Suprapubic skin (tissue), 4 donors: Measurements from ENCODE around the gene ARHGEF7. TPM values are rescaled to one million over a fixed set of nuclear protein-coding genes. Genes with fewer than 3 reads are reported as not detected.

ENCODE experiments used
- DNase-seq, 2 donors: peaks; one replicate each; pipeline ENCODE4 v3.0.0-alpha.2; 2019; ENCODE audit warnings: low spot score in 2 of 2
- H3K27ac ChIP-seq: fragments of 200-600 bp; sonication (generic); one replicate; pipeline ENCODE4 v1.5.1; 2019
- H3K27me3 ChIP-seq: fragments of 200-600 bp; sonication (generic); one replicate; pipeline ENCODE4 v1.5.1; 2019
- H3K36me3 ChIP-seq: fragments of 200-600 bp; sonication (generic); one replicate; pipeline ENCODE4 v1.5.1; 2019
- H3K4me1 ChIP-seq: fragments of 200-600 bp; sonication (generic); one replicate; pipeline ENCODE4 v1.5.1; 2019
- H3K4me3 ChIP-seq: fragments of 200-600 bp; sonication (generic); one replicate; pipeline ENCODE4 v1.5.1; 2019; ENCODE audit warnings: mild to moderate bottlenecking
- H3K9me3 ChIP-seq: fragments of 200-600 bp; sonication (generic); one replicate; pipeline ENCODE4 v1.5.1; 2019
- CTCF ChIP-seq, 2 donors: fragments of 200-600 bp in 1 of 2; fragments of 450-650 bp in 1 of 2; sonication (generic) in 1 of 2; IDR thresholded peaks; one replicate each; pipeline ENCODE4 v1.5.1; 2016 to 2019; ENCODE audit warnings: antibody characterized with exemption in 2 of 2, mild to moderate bottlenecking in 1 of 2, moderate library complexity in 1 of 2
- EP300 ChIP-seq: sonication (generic); formaldehyde crosslinking; IDR thresholded peaks from one replicate; pipeline ENCODE4 v1.6.1; 2017; ENCODE audit warnings: antibody characterized with exemption
- POLR2A ChIP-seq, 2 donors: fragments of 450-650 bp; IDR thresholded peaks; one replicate each; pipeline ENCODE4 v1.6.1; 2017; ENCODE audit warnings: antibody characterized with exemption in 2 of 2, mild to moderate bottlenecking in 2 of 2, moderate library complexity in 2 of 2
- POLR2AphosphoS5 ChIP-seq, 3 donors: sonication (generic); formaldehyde crosslinking; IDR thresholded peaks; one replicate each; pipeline ENCODE4 v1.6.1; 2017; ENCODE audit warnings: antibody characterized with exemption in 3 of 3
- WGBS: methylation state at CpG from one replicate; pipeline ENCODE4 v1.1.5; 2018; 5-methylcytosine and 5-hydroxymethylcytosine counted together
- total RNA-seq, 4 donors: library from RNA; depleted of rRNA; stranded (reverse); fragments of >200 nt; gene quantifications; one replicate each; pipeline ENCODE4 v1.1.0, GENCODE V29; 2016

Gene ARHGEF7
- total RNA-seq, 4 donors from 2014 or later = 72.1 to 210 (median 99.6) TPM

- DNase-seq = no peak
- Histone ChIP-seq H3K4me3 (no peak overlapping the region), H3K4me1 (no peaks in the 10 kb centered on the region), H3K27ac (no peak overlapping the region), H3K27me3 (no peaks in the 10 kb centered on the region), H3K9me3 (no peaks in the 10 kb centered on the region), H3K36me3 (no peaks in the 10 kb centered on the region)
- TF ChIP-seq POLR2AphosphoS5 (IDR thresholded peaks at IDR 0.05) = no peak
- TF ChIP-seq EP300 = no peak
- no peak for TF ChIP-seq CTCF (IDR thresholded peaks at IDR 0.05)
- TF ChIP-seq POLR2A (IDR thresholded peaks at IDR 0.05) = no peak
- no CpG with 5 or more reads among the region's 7 CpGs for WGBS
These were observed 207.8 kb downstream of the ARHGEF7 start for GRCh38 chr13:111322916-111323331.

GRCh38 chr13:111323549-111323948 lies 208.4 kb downstream of the ARHGEF7 start:
- Histone ChIP-seq H3K4me1 (no peaks in the 10 kb centered on the region), H3K36me3 (no peaks in the 10 kb centered on the region), H3K9me3 (no peaks in the 10 kb centered on the region), H3K27ac (no peak overlapping the region), H3K27me3 (no peaks in the 10 kb centered on the region), H3K4me3 (no peak overlapping the region)
- peak in 1 of 2 donors; percentile 53 for DNase-seq
- WGBS = 80% methylated on average over 14 of the region's 14 CpGs
- TF ChIP-seq CTCF (IDR thresholded peaks at IDR 0.05) = no peak
- TF ChIP-seq POLR2A (IDR thresholded peaks at IDR 0.05) = no peak
- TF ChIP-seq POLR2AphosphoS5 (IDR thresholded peaks at IDR 0.05) = no peak
- TF ChIP-seq EP300 = no peak

- H3K36me3 ChIP-seq = no peaks in the 10 kb centered on the region
- WGBS = 62% methylated on average over 14 of the region's 17 CpGs
- H3K27me3 ChIP-seq = no peaks in the 10 kb centered on the region
- H3K27ac ChIP-seq = no peak overlapping the region
- no peaks in the 10 kb centered on the region for H3K9me3 ChIP-seq
- H3K4me3 ChIP-seq = no peak overlapping the region
- no peaks in the 10 kb centered on the region for H3K4me1 ChIP-seq
- TF ChIP-seq EP300 = no peak
- TF ChIP-seq POLR2A (IDR thresholded peaks at IDR 0.05) = no peak
- no peak for TF ChIP-seq CTCF (IDR thresholded peaks at IDR 0.05)
- TF ChIP-seq POLR2AphosphoS5 (IDR thresholded peaks at IDR 0.05) = no peak
- no peak for DNase-seq
These were observed 209.0 kb downstream of the ARHGEF7 start for GRCh38 chr13:111323950-111324651.

GRCh38 chr13:111324736-111325135 lies 209.6 kb downstream of the ARHGEF7 start:
- no peak overlapping the region for H3K4me3 ChIP-seq
- H3K27ac ChIP-seq = no peak overlapping the region
- WGBS = 85% methylated on average over 14 of the region's 14 CpGs
- TF ChIP-seq EP300 (no peak), CTCF (IDR thresholded peaks at IDR 0.05) (no peak), POLR2A (IDR thresholded peaks at IDR 0.05) (no peak), POLR2AphosphoS5 (IDR thresholded peaks at IDR 0.05) (no peak)
- H3K27me3 ChIP-seq = no peaks in the 10 kb centered on the region
- H3K4me1 ChIP-seq = no peaks in the 10 kb centered on the region
- no peaks in the 10 kb centered on the region for H3K9me3 ChIP-seq
- no peaks in the 10 kb centered on the region for H3K36me3 ChIP-seq
- DNase-seq = peak in 1 of 2 donors; percentile 41

GRCh38 chr13:111325146-111325890 lies 210.2 kb downstream of the ARHGEF7 start:
- Histone ChIP-seq H3K36me3 (no peaks in the 10 kb centered on the region), H3K4me3 (no peak overlapping the region), H3K4me1 (no peaks in the 10 kb centered on the region), H3K27ac (no peak overlapping the region), H3K27me3 (no peaks in the 10 kb centered on the region), H3K9me3 (no peaks in the 10 kb centered on the region)
- WGBS = 85% methylated on average over 28 of the region's 28 CpGs
- TF ChIP-seq EP300 (no peak), POLR2A (IDR thresholded peaks at IDR 0.05) (no peak)
- DNase-seq = peak in 1 of 2 donors; percentile 58
